ENCODE measurements around the gene GID8. TPM values are rescaled to one million over a fixed set of nuclear protein-coding genes. Genes with fewer than 3 reads are reported as not detected.

GID8 gene
- total and polyA plus RNA-seq, 12 donors = 9.4 to 38.5 (median 22.3) TPM

GRCh38 chr20:62952968-62953838 is 15.3 kb downstream of the GID8 start:
- whole genome bisulfite sequencing, 4 donors = 33 to 69% (median 57%) methylated on average over 2 to 19 of the region's 19 CpGs
- Histone ChIP-seq H3K4me3 (peak overlapping the region in 1 of 4 donors; percentile 48), H3K27me3 (no peaks in the 10 kb centered on the region)

GRCh38 chr20:62953839-62954703 is 16.1 kb downstream of the GID8 start:
- Histone ChIP-seq H3K9me3 (replicated peaks in 1 of 3) (no peaks in the 10 kb centered on the region), H3K4me3 (peak overlapping the region in 1 of 4 donors; percentile 48), H3K4me1 (replicated peaks in 1 of 2) (peaks cover 9 to 26% of the 10 kb centered on the region in 2 donors), H3K27ac (peak overlapping the region in 4 of 5 donors; percentile 32 to 84 (median 72)), H3K27me3 (no peaks in the 10 kb centered on the region), H3K36me3 (replicated peaks in 1 of 2) (peaks cover 0 to 6% of the 10 kb centered on the region in 2 donors)
- WGBS, 4 donors = 1 to 18% (median 12%) methylated on average over 14 to 32 of the region's 32 CpGs
- intact Hi-C loops (cut with DNase I) = no loop called here
- peak; percentile 43 to 80 (median 73) for DNase-seq
- peak in 1 of 2 donors; percentile 18 for TF ChIP-seq POLR2A (IDR thresholded peaks at IDR 0.05)
- TF ChIP-seq, protein P1, sequence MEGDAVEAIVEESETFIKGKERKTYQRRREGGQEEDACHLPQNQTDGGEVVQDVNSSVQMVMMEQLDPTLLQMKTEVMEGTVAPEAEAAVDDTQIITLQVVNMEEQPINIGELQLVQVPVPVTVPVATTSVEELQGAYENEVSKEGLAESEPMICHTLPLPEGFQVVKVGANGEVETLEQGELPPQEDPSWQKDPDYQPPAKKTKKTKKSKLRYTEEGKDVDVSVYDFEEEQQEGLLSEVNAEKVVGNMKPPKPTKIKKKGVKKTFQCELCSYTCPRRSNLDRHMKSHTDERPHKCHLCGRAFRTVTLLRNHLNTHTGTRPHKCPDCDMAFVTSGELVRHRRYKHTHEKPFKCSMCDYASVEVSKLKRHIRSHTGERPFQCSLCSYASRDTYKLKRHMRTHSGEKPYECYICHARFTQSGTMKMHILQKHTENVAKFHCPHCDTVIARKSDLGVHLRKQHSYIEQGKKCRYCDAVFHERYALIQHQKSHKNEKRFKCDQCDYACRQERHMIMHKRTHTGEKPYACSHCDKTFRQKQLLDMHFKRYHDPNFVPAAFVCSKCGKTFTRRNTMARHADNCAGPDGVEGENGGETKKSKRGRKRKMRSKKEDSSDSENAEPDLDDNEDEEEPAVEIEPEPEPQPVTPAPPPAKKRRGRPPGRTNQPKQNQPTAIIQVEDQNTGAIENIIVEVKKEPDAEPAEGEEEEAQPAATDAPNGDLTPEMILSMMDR (IDR thresholded peaks at IDR 0.05) = no peak

More at GRCh38 chr20:62952968-62953838, 15.3 kb downstream of the GID8 start:
- no peak for DNase-seq
- no peak for TF ChIP-seq POLR2A (IDR thresholded peaks at IDR 0.05)
- TF ChIP-seq, protein P1 (IDR thresholded peaks at IDR 0.05) = no peak
- Histone ChIP-seq H3K36me3 (replicated peaks in 1 of 2) (peaks cover 0 to 6% of the 10 kb centered on the region in 2 donors), H3K27ac (peak overlapping the region in 4 of 5 donors; percentile 32 to 84 (median 72)), H3K4me1 (replicated peaks in 1 of 2) (peaks cover 9 to 26% of the 10 kb centered on the region in 2 donors), H3K9me3 (replicated peaks in 1 of 3) (no peaks in the 10 kb centered on the region)
- intact Hi-C loops (cut with DNase I) = no loop called here

DNA sequence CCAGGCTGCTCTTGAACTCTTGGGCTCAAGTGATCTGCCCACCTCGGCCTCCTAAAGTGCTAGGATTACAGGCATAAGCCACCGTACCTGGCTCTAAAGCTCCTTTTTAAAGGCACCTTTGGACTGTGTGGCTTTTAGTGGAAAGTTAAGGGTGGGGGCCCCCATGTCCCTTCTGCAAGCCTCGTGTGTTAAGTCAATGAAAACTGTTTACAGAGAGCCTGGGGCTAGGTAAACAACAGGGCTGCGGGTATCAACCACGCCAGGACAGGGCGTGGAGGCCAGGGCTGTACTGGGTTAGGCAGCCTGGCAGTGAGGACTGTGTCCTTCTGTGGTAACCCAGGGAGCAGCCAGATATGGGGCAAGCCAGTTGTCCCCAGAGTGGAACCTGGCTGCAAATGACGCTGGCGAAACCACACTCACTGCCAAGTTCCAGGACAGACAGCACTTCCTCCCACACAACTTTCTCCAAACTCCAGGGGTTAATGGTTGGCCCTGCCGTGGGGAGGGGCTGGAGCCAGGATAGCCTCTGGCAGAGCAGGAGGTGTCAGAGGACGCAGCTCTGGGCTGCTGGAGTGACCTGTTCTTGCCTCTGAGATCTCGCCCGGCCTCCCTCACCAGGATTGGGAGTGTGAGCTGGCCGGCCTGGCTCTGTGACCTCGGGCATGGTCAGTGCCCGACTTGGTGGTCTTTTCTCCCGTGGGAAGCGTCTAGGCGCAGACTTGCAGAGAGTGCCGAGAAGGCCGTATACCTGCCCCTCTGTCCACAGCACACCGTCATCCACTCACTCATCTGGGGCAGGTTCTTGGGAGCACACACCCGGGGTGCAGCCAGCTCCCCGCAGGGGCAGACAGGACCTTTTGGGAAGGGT is 17.8 kb downstream of the GID8 start:
- H3K4me3 ChIP-seq = no peak overlapping the region
- DNase-seq = no peak
- no peak for TF ChIP-seq POLR2A (IDR thresholded peaks at IDR 0.05)
- TF ChIP-seq, protein P1 (IDR thresholded peaks at IDR 0.05) = no peak
- 81 to 86% (median 84%) methylated on average over 18 to 23 of the region's 23 CpGs for WGBS, 4 donors
- H3K36me3 ChIP-seq (replicated peaks in 1 of 2) = no peaks in the 10 kb centered on the region
- H3K4me1 ChIP-seq (replicated peaks in 1 of 2) = peaks cover 9 to 26% of the 10 kb centered on the region in 2 donors
- no peaks in the 10 kb centered on the region for H3K9me3 ChIP-seq (replicated peaks in 1 of 3)
- H3K27ac ChIP-seq = no peak overlapping the region
- H3K27me3 ChIP-seq = no peaks in the 10 kb centered on the region
- intact Hi-C loops (cut with DNase I) = no loop called here

All from adrenal gland (tissue), 12 donors.